ENCODE data around the gene CAPZB.
"Not testable (repeated sequence)": the region's sequence is repeated elsewhere in the genome, so short reads cannot be mapped to it uniquely, and the experiment has no call there.

Gene CAPZB

GRCh38 chr1:19511116-19511515 is 25.8 kb upstream of the CAPZB start:
- TF ChIP-seq ZFX (IDR thresholded peaks at IDR 0.05) (no peak), CTCF (conservative IDR thresholded peaks at IDR 0.05) (no peak)
- H3K27ac ChIP-seq = no peak overlapping the region

GRCh38 chr1:19509647-19510046 is 24.3 kb upstream of the CAPZB start:
- not testable (repeated sequence) for H3K27ac ChIP-seq

GRCh38 chr1:19507516-19507915 is 22.2 kb upstream of the CAPZB start:
- no peak for TF ChIP-seq ZFX (IDR thresholded peaks at IDR 0.05)
- TF ChIP-seq CTCF (conservative IDR thresholded peaks at IDR 0.05) = no peak
- no peak overlapping the region for H3K27ac ChIP-seq

- peak overlapping the region; percentile 47 for H3K27ac ChIP-seq
- TF ChIP-seq CTCF (conservative IDR thresholded peaks at IDR 0.05) = no peak
Measured at GRCh38 chr1:19505693-19506457, 20.5 kb upstream of the CAPZB start.

- peak overlapping the region; percentile 47 for H3K27ac ChIP-seq
- TF ChIP-seq ZFX (IDR thresholded peaks at IDR 0.05) = no peak
Measured at GRCh38 chr1:19504796-19505692, 19.7 kb upstream of the CAPZB start.

- not testable (repeated sequence) for H3K27ac ChIP-seq
Measured at GRCh38 chr1:19502284-19502683, 16.9 kb upstream of the CAPZB start.

- not testable (repeated sequence) for H3K27ac ChIP-seq
Measured at GRCh38 chr1:19499887-19500286, 14.5 kb upstream of the CAPZB start.

GRCh38 chr1:19497443-19497842 is 12.1 kb upstream of the CAPZB start:
- not testable (repeated sequence) for H3K27ac ChIP-seq

GRCh38 chr1:19496527-19496874 is 11.2 kb upstream of the CAPZB start:
- H3K27ac ChIP-seq = no peak overlapping the region
- TF ChIP-seq ZFX (IDR thresholded peaks at IDR 0.05) = no peak
- TF ChIP-seq CTCF (conservative IDR thresholded peaks at IDR 0.05) = no peak

- no peak overlapping the region for H3K27ac ChIP-seq
- TF ChIP-seq ZFX (IDR thresholded peaks at IDR 0.05) = no peak
Measured at GRCh38 chr1:19495799-19496526, 10.6 kb upstream of the CAPZB start.
